ENCODE data around the gene R3HCC1L. TPM values are rescaled to one million over a fixed set of nuclear protein-coding genes. Genes with fewer than 3 reads are reported as not detected.

The R3HCC1L gene
- 10.6 and 12.1 TPM in 2 replicates for total RNA-seq

DNA sequence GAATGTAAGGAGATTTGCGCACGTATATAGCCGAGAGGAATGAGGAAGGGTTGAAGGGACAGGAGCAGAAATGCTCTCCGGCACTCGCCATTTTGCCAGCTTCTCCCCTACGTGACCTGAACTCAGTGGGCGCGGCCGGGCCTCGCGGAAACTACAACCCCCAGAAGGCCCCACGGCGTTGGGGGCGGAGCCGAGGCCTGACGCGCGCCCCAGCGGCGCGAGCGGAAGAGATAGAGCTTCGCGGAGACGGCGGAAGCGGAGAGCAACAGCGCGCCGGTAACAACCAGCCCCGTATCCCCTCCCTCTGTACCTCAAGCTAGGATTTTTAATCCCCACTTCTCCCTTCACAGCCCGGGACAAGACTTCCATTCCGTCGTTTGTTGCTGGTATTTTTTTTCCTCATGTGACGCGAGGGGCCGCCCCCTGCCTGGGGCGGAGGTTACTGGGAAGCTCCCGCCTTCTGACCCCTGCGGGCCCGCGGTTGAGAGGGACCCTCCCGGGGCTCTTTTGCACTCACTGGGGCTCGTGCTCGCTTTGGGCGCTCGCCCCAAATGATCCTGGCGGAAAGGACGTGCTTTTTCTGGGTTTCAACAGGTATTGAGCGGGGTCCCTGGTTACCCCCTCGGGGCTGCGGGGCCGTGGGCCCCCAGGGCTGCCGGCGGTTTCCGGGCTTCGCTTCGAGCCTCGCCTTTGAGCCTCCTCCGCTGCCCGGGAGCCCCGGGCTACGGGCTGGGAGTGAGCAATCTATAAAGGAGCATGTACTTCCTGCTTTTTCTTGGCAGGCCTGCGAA lies at the start of gene R3HCC1L:
Gene R3HCC1L, plus strand, starts transcription at position 227 of the 791 bp plus-strand sequence. CDS start 73,458 bp downstream, outside the sequence.
- TF ChIP-seq, protein P1, sequence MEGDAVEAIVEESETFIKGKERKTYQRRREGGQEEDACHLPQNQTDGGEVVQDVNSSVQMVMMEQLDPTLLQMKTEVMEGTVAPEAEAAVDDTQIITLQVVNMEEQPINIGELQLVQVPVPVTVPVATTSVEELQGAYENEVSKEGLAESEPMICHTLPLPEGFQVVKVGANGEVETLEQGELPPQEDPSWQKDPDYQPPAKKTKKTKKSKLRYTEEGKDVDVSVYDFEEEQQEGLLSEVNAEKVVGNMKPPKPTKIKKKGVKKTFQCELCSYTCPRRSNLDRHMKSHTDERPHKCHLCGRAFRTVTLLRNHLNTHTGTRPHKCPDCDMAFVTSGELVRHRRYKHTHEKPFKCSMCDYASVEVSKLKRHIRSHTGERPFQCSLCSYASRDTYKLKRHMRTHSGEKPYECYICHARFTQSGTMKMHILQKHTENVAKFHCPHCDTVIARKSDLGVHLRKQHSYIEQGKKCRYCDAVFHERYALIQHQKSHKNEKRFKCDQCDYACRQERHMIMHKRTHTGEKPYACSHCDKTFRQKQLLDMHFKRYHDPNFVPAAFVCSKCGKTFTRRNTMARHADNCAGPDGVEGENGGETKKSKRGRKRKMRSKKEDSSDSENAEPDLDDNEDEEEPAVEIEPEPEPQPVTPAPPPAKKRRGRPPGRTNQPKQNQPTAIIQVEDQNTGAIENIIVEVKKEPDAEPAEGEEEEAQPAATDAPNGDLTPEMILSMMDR (IDR thresholded peaks at IDR 0.05; ENCODE audit: insufficient read depth, low read depth, low read length) = no peak
- DNase-seq (ENCODE audit: low read depth) = peak; percentile 87
- peak within 1 kb of the TSS; percentile 76 for H3K4me3 ChIP-seq (ENCODE audit: low read depth, low read length)

DNA sequence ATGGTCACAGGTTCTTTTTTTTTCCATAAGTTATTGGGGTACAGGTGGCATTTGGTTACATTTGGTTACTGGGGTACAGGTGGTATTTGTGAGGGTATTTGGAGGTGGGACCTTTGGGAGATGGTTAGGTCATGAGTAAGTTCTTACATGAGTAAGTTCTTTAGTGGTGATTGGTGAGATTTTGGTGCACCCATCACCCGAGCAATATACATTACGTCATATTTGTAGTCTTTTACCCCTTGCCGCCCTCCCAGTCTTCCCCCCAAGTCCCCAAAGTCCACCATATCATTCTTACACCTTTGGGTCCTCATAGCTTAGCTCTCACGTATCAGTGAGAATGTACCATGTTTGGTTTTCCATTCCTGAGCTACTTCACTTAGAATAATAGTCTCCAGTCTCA lies 49.2 kb upstream of the R3HCC1L start:
- TF ChIP-seq, protein P1 (IDR thresholded peaks at IDR 0.05; ENCODE audit: insufficient read depth, low read depth, low read length) = no peak
- no peak overlapping the region for H3K4me3 ChIP-seq (ENCODE audit: low read depth, low read length)
- no peak for DNase-seq (ENCODE audit: low read depth)

DNA sequence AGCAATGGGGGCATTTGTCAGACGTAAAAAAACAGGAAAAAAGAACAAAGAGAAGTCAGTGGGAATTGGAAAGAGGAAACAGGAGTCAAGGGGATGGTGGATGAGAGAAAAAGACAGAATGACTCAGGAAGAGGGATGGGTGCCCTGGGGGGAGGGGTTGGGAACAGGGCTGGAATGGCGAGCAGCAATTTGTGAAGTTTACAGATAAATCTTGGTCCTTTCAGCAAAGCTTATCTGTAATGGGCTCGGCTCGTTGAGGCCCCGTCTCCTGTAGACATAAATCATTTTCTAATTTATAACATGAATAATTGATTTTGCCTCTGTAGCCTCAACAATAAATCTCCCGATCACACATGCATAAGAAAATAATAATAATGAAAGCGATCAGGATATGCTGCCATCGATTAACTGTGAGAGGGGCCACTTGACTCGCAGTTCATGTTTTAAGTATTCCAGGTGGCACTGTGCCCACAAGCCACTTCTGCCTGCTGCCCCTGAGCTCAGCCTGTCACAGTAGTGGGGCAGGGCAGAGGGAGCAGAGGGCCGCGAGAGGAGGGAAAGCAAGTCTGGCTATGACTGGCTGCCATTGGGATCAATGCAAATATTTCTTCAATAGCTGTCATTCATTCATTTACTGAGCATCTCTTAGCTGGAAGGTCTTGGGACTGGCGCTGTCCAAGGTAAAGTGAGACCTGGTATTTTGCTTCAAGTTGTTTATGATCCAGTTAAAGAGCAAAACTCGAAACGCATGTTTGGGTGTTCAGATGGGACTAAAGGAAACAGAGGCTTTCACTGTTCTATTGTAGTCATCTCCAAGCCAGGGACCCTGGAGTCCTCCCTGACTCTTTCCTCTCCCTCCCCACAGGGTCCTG lies 47.4 kb upstream of the R3HCC1L start:
- DNase-seq (ENCODE audit: low read depth) = no peak
- no peak overlapping the region for H3K4me3 ChIP-seq (ENCODE audit: low read depth, low read length)
- TF ChIP-seq, protein P1 (IDR thresholded peaks at IDR 0.05; ENCODE audit: insufficient read depth, low read depth, low read length) = no peak

DNA sequence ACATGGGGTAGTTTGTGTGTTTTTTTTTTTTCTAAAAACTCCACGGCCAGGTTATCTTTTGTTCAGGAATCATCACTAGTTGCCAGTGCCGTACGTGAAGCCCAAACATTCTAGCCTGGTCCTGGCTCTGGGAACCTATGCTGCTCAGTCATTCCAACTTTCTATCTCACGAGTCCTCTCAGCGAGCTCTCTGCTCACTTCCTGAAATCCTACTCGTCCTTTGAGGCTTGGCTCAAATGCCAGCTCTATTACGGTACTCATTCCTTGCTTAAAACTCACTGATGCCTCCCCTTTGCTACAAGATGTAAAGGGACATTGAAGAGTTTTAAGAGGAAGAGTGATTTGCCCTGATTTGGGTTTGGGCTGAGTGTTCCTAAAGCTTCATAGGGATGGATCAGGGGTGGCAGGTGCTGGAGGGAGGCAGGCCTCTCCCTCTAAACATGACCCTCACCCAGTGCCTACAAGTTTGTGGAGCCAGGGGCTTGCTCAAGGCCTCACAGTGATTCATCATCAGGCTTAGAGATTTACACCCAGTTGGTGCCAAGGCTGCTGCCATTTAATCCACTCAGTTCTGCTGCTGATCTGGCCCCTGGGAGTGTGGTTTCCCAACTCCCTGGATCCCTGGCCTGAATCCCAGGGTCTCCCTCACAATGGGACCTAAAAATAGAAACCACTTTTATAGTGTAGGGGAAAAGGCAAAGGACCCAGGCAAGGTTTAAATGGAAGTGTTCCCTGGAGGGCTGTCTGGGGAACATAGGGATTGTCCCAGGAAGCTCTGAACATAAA lies 46.1 kb upstream of the R3HCC1L start:
- no peak for DNase-seq (ENCODE audit: low read depth)
- H3K4me3 ChIP-seq (ENCODE audit: low read depth, low read length) = no peak overlapping the region
- TF ChIP-seq, protein P1 (IDR thresholded peaks at IDR 0.05; ENCODE audit: insufficient read depth, low read depth, low read length) = no peak

DNA sequence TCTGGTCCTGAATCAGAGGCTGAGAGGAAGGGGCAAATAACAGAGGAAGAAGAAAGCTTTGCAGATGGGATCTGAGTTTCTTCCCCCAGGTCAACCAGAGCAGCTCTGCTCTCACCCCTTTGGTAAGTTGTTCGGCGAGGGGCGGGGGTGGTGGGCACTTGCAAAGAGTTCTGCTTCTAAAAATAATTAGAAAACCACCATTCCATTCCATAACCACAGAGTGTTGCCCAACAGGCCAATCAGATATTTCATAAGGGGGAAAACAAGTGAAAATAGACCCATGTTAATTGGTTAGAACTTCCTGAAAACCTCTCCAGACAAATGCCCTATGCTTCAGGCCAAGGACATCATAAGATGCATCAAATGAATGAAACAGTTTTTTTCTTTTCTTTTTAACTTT lies 43.6 kb upstream of the R3HCC1L start:
- TF ChIP-seq, protein P1 (IDR thresholded peaks at IDR 0.05; ENCODE audit: insufficient read depth, low read depth, low read length) = no peak
- H3K4me3 ChIP-seq (ENCODE audit: low read depth, low read length) = no peak overlapping the region
- DNase-seq (ENCODE audit: low read depth) = no peak

DNA sequence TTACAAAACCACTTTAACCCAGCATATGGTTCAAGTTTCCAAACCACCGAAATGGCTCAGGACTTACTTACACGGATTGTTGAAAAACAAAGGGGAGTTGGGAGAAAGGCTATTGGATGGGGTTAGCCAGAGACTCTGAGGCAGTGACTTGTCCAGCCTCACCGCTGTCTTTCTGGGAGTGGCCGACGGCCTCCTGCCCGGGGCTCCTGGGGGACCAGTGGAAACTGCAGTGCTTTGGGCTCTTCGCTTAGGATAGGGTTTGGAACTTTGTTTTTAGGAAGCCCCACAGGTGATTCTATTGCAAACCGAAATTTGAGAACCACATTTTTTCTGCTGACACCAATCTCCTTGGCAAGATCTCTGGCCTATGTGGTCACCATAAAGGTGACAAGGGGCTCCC lies 38.1 kb upstream of the R3HCC1L start:
- H3K4me3 ChIP-seq (ENCODE audit: low read depth, low read length) = no peak overlapping the region
- no peak for DNase-seq (ENCODE audit: low read depth)
- TF ChIP-seq, protein P1 (IDR thresholded peaks at IDR 0.05; ENCODE audit: insufficient read depth, low read depth, low read length) = no peak

Measured in fibroblast of villous mesenchyme (primary cell).